Neural cell (in vitro differentiated cells): ENCODE data around the gene ATG3.

Source experiments
- CTCF ChIP-seq: fragments of 450-650 bp; IDR thresholded peaks from 2 replicates; pipeline ENCODE4 v1.5.1; 2014; ENCODE audit warnings: antibody characterized with exemption, mild to moderate bottlenecking, moderate library complexity; ENCODE audit not compliant: poor library complexity, severe bottlenecking
- MXI1 ChIP-seq: fragments of 450-650 bp; conservative IDR thresholded peaks from 2 replicates; pipeline ENCODE4 v1.6.1; 2014; ENCODE audit warnings: antibody characterized with exemption, mild to moderate bottlenecking; ENCODE audit not compliant: poor library complexity, severe bottlenecking
- POLR2AphosphoS5 ChIP-seq: IDR thresholded peaks from 2 replicates; pipeline ENCODE4 v1.6.1; 2012
- RAD21 ChIP-seq: fragments of 450-650 bp; conservative IDR thresholded peaks from 2 replicates; pipeline ENCODE4 v1.6.1; 2014; ENCODE audit warnings: antibody characterized with exemption, mild to moderate bottlenecking, moderate library complexity
- REST ChIP-seq: IDR thresholded peaks from 2 replicates; pipeline ENCODE4 v1.6.1; 2012; ENCODE audit warnings: borderline replicate concordance
- SMC3 ChIP-seq: fragments of 450-650 bp; conservative IDR thresholded peaks from 2 replicates; pipeline ENCODE4 v1.6.1; 2014; ENCODE audit warnings: antibody characterized with exemption, mild to moderate bottlenecking, moderate library complexity; ENCODE audit not compliant: poor library complexity
- TAF1 ChIP-seq: IDR thresholded peaks from 2 replicates; pipeline ENCODE4 v1.6.1; 2012; ENCODE audit warnings: low read depth

DNA sequence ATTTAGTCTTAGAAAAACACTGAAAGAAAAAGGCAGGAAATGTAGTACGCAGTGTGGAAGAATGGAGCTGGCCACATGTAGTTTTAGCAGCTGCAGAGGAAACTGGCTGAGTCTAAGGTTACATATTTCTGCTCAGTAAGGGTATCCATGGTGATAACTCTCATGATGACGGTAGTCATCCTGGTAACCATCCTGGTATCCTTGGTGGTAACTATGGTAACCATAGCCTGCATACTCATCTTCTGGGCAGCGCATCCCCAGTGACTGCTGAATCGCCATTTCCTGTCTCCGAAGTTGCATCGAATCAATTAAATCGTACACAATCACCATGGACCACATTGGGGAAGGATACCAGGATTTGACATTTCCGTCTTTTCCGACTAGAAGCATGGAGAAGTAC lies 43.5 kb upstream of the ATG3 start:
- TF ChIP-seq CTCF: no peak
- TF ChIP-seq POLR2AphosphoS5: peak; percentile 53
- peak; percentile 59 for TF ChIP-seq REST
- no peak for TF ChIP-seq RAD21
- TF ChIP-seq SMC3: peak; percentile 33
- no peak for TF ChIP-seq TAF1
- TF ChIP-seq MXI1: peak; percentile 58
